Right cardiac atrium (tissue), 5 donors: ENCODE measurements around the gene TMEM181. TPM values are rescaled to one million over a fixed set of nuclear protein-coding genes. Genes with fewer than 3 reads are reported as not detected.
"Not testable (repeated sequence)": the region's sequence is repeated elsewhere in the genome, so short reads cannot be mapped to it uniquely, and the experiment has no call there.

Experiments used
- ATAC-seq, 2 donors: fragments of 200-7000 bp; cut with Tn5 transposase; one replicate each; pipeline versions ENCODE4 v1.8.0 to v1.9.1; 2020; ENCODE audit warnings: moderate library complexity in 2 of 2, mild to moderate bottlenecking in 1 of 2
- DNase-seq, 3 donors: peaks; one replicate each; pipeline ENCODE4 v3.0.0-alpha.2; 2020
- H3K27ac ChIP-seq: one replicate; pipeline ENCODE4 v1.5.1; 2013; ENCODE audit warnings: mild to moderate bottlenecking, low read length, control low read depth, moderate library complexity
- H3K27me3 ChIP-seq: one replicate; pipeline ENCODE4 v1.6.1; 2013; ENCODE audit not compliant: control insufficient read depth, insufficient read depth
- H3K4me1 ChIP-seq: one replicate; pipeline ENCODE4 v1.6.1; 2013; ENCODE audit warnings: low read length; ENCODE audit not compliant: control insufficient read depth, insufficient read depth
- H3K4me3 ChIP-seq: one replicate; pipeline ENCODE4 v1.5.1; 2013; ENCODE audit warnings: low read length, control low read depth
- H3K9me3 ChIP-seq: one replicate; pipeline ENCODE4 v1.6.1; 2013; ENCODE audit warnings: low read length; ENCODE audit not compliant: control insufficient read depth
- WGBS: extraction: QIAGEN DNeasy Blood & Tissue Kit; methylation state at CpG from one replicate; pipeline ENCODE4 v1.1.7; 2013; 5-methylcytosine and 5-hydroxymethylcytosine counted together
- intact Hi-C, 4 donors: fragments of 100-400 bp; cut with DNase I; formaldehyde crosslinking; loops; one replicate each; pipeline versions ENCODE4 v1.11.0 to v1.14.0; 2022 to 2023
- polyA plus RNA-seq: library from polyadenylated mRNA; stranded (reverse); fragments of 200-250 nt; gene quantifications from one replicate; pipeline ENCODE4 v1.2.3, GENCODE V29; 2013
- total RNA-seq, 4 donors: library from RNA; stranded (reverse); fragmentation: NEBNext Ultra II Directional; extraction: Animal tissue kit (Norgen Biotek cat#: 25700); gene quantifications; one replicate each; pipeline ENCODE4 v1.2.1, GENCODE V29; 2021
- donor health status: healthy with polysubstance abuse.
- donor health status: DM: no; HTN: yes; CAD: no.
- donor health status: DM: no; HTN: no; CAD: no.
- donor health status: DM: no; HTN: yes; CAD: no; lungs with severe emphysema.
- donor health status: DM: yes; HTN: yes; CAD: no.

TMEM181 gene
- total and polyA plus RNA-seq, 5 donors: 7.4 to 24.5 (median 16.9) TPM

- no peak for ATAC-seq
- Histone ChIP-seq H3K27me3 (no peaks in the 10 kb centered on the region), H3K27ac (peak overlapping the region; percentile 40), H3K4me3 (no peak overlapping the region), H3K4me1 (peaks cover 11% of the 10 kb centered on the region), H3K9me3 (no peaks in the 10 kb centered on the region)
- DNase-seq: no peak
- 81% methylated on average over 6 of the region's 6 CpGs for WGBS
- intact Hi-C loops: no loop called here
Measured at GRCh38 chr6:158626360-158627167, 66.7 kb downstream of the TMEM181 start.

GRCh38 chr6:158627168-158627939 is 67.5 kb downstream of the TMEM181 start:
- intact Hi-C loops: no loop called here
- peak in 2 of 3 donors; percentile 43 to 52 for DNase-seq
- H3K27ac ChIP-seq: peak overlapping the region; percentile 40
- no peak overlapping the region for H3K4me3 ChIP-seq
- 78% methylated on average over 20 of the region's 20 CpGs for WGBS
- no peak for ATAC-seq
- H3K27me3 ChIP-seq: no peaks in the 10 kb centered on the region
- peaks cover 15% of the 10 kb centered on the region for H3K4me1 ChIP-seq
- no peaks in the 10 kb centered on the region for H3K9me3 ChIP-seq

GRCh38 chr6:158627940-158628211 is 68.0 kb downstream of the TMEM181 start:
- 76% methylated on average over 9 of the region's 9 CpGs for WGBS
- no peak overlapping the region for H3K4me3 ChIP-seq
- no peaks in the 10 kb centered on the region for H3K9me3 ChIP-seq
- ATAC-seq: no peak
- DNase-seq: no peak
- H3K27me3 ChIP-seq: no peaks in the 10 kb centered on the region
- H3K4me1 ChIP-seq: peaks cover 16% of the 10 kb centered on the region
- H3K27ac ChIP-seq: no peak overlapping the region
- intact Hi-C loops: no loop called here

GRCh38 chr6:158628542-158628941 is 68.7 kb downstream of the TMEM181 start:
- Histone ChIP-seq H3K9me3 (no peaks in the 10 kb centered on the region), H3K27me3 (no peaks in the 10 kb centered on the region), H3K4me3 (no peak overlapping the region), H3K27ac (no peak overlapping the region), H3K4me1 (peaks cover 16% of the 10 kb centered on the region)
- intact Hi-C loops: no loop called here
- DNase-seq (peak in 1 of 3 donors; percentile 67), ATAC-seq (no peak)
- WGBS: 74% methylated on average over 17 of the region's 17 CpGs

GRCh38 chr6:158629367-158630221 is 69.7 kb downstream of the TMEM181 start:
- ATAC-seq (no peak), DNase-seq (peak in 2 of 3 donors; percentile 65 to 71)
- no peaks in the 10 kb centered on the region for H3K9me3 ChIP-seq
- intact Hi-C loops: no loop called here
- no peak overlapping the region for H3K4me3 ChIP-seq
- peaks cover 16% of the 10 kb centered on the region for H3K4me1 ChIP-seq
- no peaks in the 10 kb centered on the region for H3K27me3 ChIP-seq
- H3K27ac ChIP-seq: peak overlapping the region; percentile 14
- 79% methylated on average over 20 of the region's 20 CpGs for WGBS

- 40% methylated on average over 19 of the region's 19 CpGs for WGBS
- DNase-seq (peak; percentile 87 to 95 (median 93)), ATAC-seq (peak; percentile 70 to 71)
- no peaks in the 10 kb centered on the region for H3K27me3 ChIP-seq
- intact Hi-C loops: no loop called here
- peak overlapping the region; percentile 90 for H3K27ac ChIP-seq
- H3K4me1 ChIP-seq: peaks cover 16% of the 10 kb centered on the region
- no peaks in the 10 kb centered on the region for H3K9me3 ChIP-seq
- no peak overlapping the region for H3K4me3 ChIP-seq
Measured at GRCh38 chr6:158630938-158631616, 71.2 kb downstream of the TMEM181 start.

- DNase-seq (peak; percentile 90 to 95 (median 93)), ATAC-seq (peak; percentile 92 to 93)
- H3K27me3 ChIP-seq: no peaks in the 10 kb centered on the region
- peaks cover 14% of the 10 kb centered on the region for H3K4me1 ChIP-seq
- no peak overlapping the region for H3K4me3 ChIP-seq
- H3K27ac ChIP-seq: peak overlapping the region; percentile 93
- H3K9me3 ChIP-seq: no peaks in the 10 kb centered on the region
- WGBS: 17% methylated on average over 19 of the region's 19 CpGs
- intact Hi-C loops: no loop called here
Measured at GRCh38 chr6:158631678-158632537, 72.0 kb downstream of the TMEM181 start.

GRCh38 chr6:158632538-158633119 is 72.7 kb downstream of the TMEM181 start:
- Histone ChIP-seq H3K27ac (peak overlapping the region; percentile 93), H3K4me1 (peaks cover 14% of the 10 kb centered on the region)
- H3K9me3 ChIP-seq, DNase-seq, H3K27me3 ChIP-seq, ATAC-seq, H3K4me3 ChIP-seq, intact Hi-C loops: not testable (repeated sequence)
- WGBS: 93% methylated on average over 3 of the region's 3 CpGs

- 91% methylated on average over 11 of the region's 11 CpGs for WGBS
- no peak overlapping the region for H3K4me3 ChIP-seq
- intact Hi-C loops: no loop called here
- peaks cover 14% of the 10 kb centered on the region for H3K4me1 ChIP-seq
- H3K27me3 ChIP-seq: no peaks in the 10 kb centered on the region
- H3K9me3 ChIP-seq: no peaks in the 10 kb centered on the region
- peak overlapping the region; percentile 23 for H3K27ac ChIP-seq
- no peak for DNase-seq
- no peak for ATAC-seq
Measured at GRCh38 chr6:158633127-158633526, 73.2 kb downstream of the TMEM181 start.
